H9 (cell line): Measurements from ENCODE around the gene MIPEP. TPM values are rescaled to one million over a fixed set of nuclear protein-coding genes. Genes with fewer than 3 reads are reported as not detected.

Source experiments
- DNase-seq: peaks from one replicate; pipeline ENCODE4 v3.0.0-alpha.2; 2017
- H2AFZ ChIP-seq: one replicate; pipeline ENCODE4 v1.6.1; 2013; ENCODE audit warnings: mild to moderate bottlenecking, low read length, control low read depth, moderate library complexity
- H2AK5ac ChIP-seq: 2 replicates; pipeline ENCODE4 v1.6.1; 2013; ENCODE audit warnings: low read length, control low read depth, mixed read lengths; ENCODE audit not compliant: insufficient read length
- H2BK120ac ChIP-seq: one replicate; pipeline ENCODE4 v1.6.1; 2013; ENCODE audit warnings: low read depth, mild to moderate bottlenecking, low read length, control low read depth, inconsistent platforms; ENCODE audit not compliant: poor library complexity, severe bottlenecking
- H2BK12ac ChIP-seq: 2 replicates; pipeline ENCODE4 v1.6.1; 2013; ENCODE audit warnings: low read length, control low read depth, mixed read lengths, low read depth; ENCODE audit not compliant: insufficient read length
- H2BK15ac ChIP-seq: 2 replicates; pipeline ENCODE4 v1.6.1; 2013; ENCODE audit warnings: low read depth, low read length, control low read depth
- H2BK20ac ChIP-seq: one replicate; pipeline ENCODE4 v1.6.1; 2013; ENCODE audit warnings: low read depth, mild to moderate bottlenecking, low read length, control low read depth, inconsistent platforms; ENCODE audit not compliant: poor library complexity, severe bottlenecking
- H2BK5ac ChIP-seq: 2 replicates; pipeline ENCODE4 v1.6.1; 2013; ENCODE audit warnings: low read length, control low read depth, mixed read lengths; ENCODE audit not compliant: insufficient read length
- H3K14ac ChIP-seq: 2 replicates; pipeline ENCODE4 v1.6.1; 2013; ENCODE audit warnings: low read length, control low read depth; ENCODE audit not compliant: insufficient read depth
- H3K18ac ChIP-seq: 2 replicates; pipeline ENCODE4 v1.6.1; 2013; ENCODE audit warnings: low read depth, mild to moderate bottlenecking, mixed read lengths, low read length, control low read depth; ENCODE audit not compliant: insufficient read length
- H3K23ac ChIP-seq: 2 replicates; pipeline ENCODE4 v1.6.1; 2013; ENCODE audit warnings: low read length, control low read depth, mixed read lengths, low read depth; ENCODE audit not compliant: insufficient read length
- H3K23me2 ChIP-seq: 2 replicates; pipeline ENCODE4 v1.6.1; 2013; ENCODE audit warnings: low read depth, mild to moderate bottlenecking, mixed read lengths, low read length, control low read depth; ENCODE audit not compliant: insufficient read length, poor library complexity, severe bottlenecking
- H3K27ac ChIP-seq: 2 replicates; pipeline ENCODE4 v1.5.1; 2013; ENCODE audit warnings: low read length, control low read depth, mixed read lengths, low read depth; ENCODE audit not compliant: insufficient read length
- H3K27me3 ChIP-seq: 2 replicates; pipeline ENCODE4 v1.6.1; 2013; ENCODE audit warnings: low read length, control low read depth, inconsistent platforms; ENCODE audit not compliant: insufficient read depth
- H3K4ac ChIP-seq: 2 replicates; pipeline ENCODE4 v1.6.1; 2013; ENCODE audit warnings: low read depth, mild to moderate bottlenecking, control low read depth, inconsistent platforms, low read length, moderate library complexity
- H3K4me1 ChIP-seq: 2 replicates; pipeline ENCODE4 v1.6.1; 2013; ENCODE audit warnings: low read length, control low read depth, inconsistent platforms; ENCODE audit not compliant: insufficient read depth
- H3K4me2 ChIP-seq: 2 replicates; pipeline ENCODE4 v1.6.1; 2013; ENCODE audit warnings: low read length, control low read depth, mixed read lengths; ENCODE audit not compliant: insufficient read length, insufficient read depth
- H3K56ac ChIP-seq: 2 replicates; pipeline ENCODE4 v1.6.1; 2013; ENCODE audit warnings: low read depth, mild to moderate bottlenecking, mixed read lengths, low read length, control low read depth; ENCODE audit not compliant: insufficient read length
- H3K79me1 ChIP-seq: 2 replicates; pipeline ENCODE4 v1.6.1; 2013; ENCODE audit warnings: low read depth, mild to moderate bottlenecking, moderate library complexity, low read length, control low read depth, inconsistent platforms; ENCODE audit not compliant: insufficient read depth, poor library complexity, severe bottlenecking
- H3K79me2 ChIP-seq: 2 replicates; pipeline ENCODE4 v1.6.1; 2013; ENCODE audit warnings: low read length, control low read depth, inconsistent platforms; ENCODE audit not compliant: insufficient read depth
- H3K9ac ChIP-seq: 2 replicates; pipeline ENCODE4 v1.6.1; 2013; ENCODE audit warnings: low read length, control low read depth, mixed read lengths; ENCODE audit not compliant: insufficient read length; ENCODE audit errors: extremely low read depth
- H3K9me3 ChIP-seq: one replicate; pipeline ENCODE4 v1.6.1; 2013; ENCODE audit warnings: low read depth, low read length, inconsistent platforms; ENCODE audit not compliant: control insufficient read depth
- H3T11ph ChIP-seq: one replicate; pipeline ENCODE4 v1.6.1; 2013; ENCODE audit warnings: mild to moderate bottlenecking, low read length, control low read depth, inconsistent platforms
- H4K20me1 ChIP-seq: one replicate; pipeline ENCODE4 v1.6.1; 2013; ENCODE audit not compliant: control insufficient read depth, insufficient read length, insufficient read depth
- H4K5ac ChIP-seq: 2 replicates; pipeline ENCODE4 v1.6.1; 2013; ENCODE audit warnings: low read depth, mild to moderate bottlenecking, mixed read lengths, low read length, control low read depth; ENCODE audit not compliant: insufficient read length
- H4K8ac ChIP-seq: replicated peaks from 2 replicates; pipeline ENCODE4 v1.6.1; 2013; ENCODE audit warnings: low read length, control low read depth, mixed read lengths, low read depth; ENCODE audit not compliant: insufficient read length
- H4K91ac ChIP-seq: 2 replicates; pipeline ENCODE4 v1.6.1; 2013; ENCODE audit warnings: low read depth, mild to moderate bottlenecking, moderate library complexity, mixed read lengths, low read length, control low read depth; ENCODE audit not compliant: insufficient read length
- H3K27ac Mint-ChIP-seq, 3 experiments: 2 replicates in 2 of 3; 3 replicates in 1 of 3; pipeline ENCODE4 v1.8.0; 2020 to 2021; ENCODE audit warnings: mixed read lengths in 3 of 3, mild to moderate bottlenecking in 1 of 3, moderate library complexity in 1 of 3
- H3K27me3 Mint-ChIP-seq: 2 replicates; pipeline ENCODE4 v1.8.0; 2021; ENCODE audit warnings: low read depth, mild to moderate bottlenecking, moderate library complexity, mixed read lengths
- H3K36me3 Mint-ChIP-seq, 3 experiments: 2 replicates in 2 of 3; 3 replicates in 1 of 3; pipeline ENCODE4 v1.8.0; 2020 to 2021; ENCODE audit warnings: low read depth in 3 of 3, mixed read lengths in 3 of 3; ENCODE audit not compliant: insufficient read depth in 1 of 3
- H3K4me1 Mint-ChIP-seq, 2 experiments: 2 replicates each; pipeline ENCODE4 v1.8.0; 2020; ENCODE audit warnings: mixed read lengths in 2 of 2
- H3K4me3 Mint-ChIP-seq, 2 experiments: 2 replicates in 1 of 2; 3 replicates in 1 of 2; pipeline ENCODE4 v1.8.0; 2020 to 2021; ENCODE audit warnings: mild to moderate bottlenecking in 2 of 2, mixed read lengths in 2 of 2, moderate library complexity in 1 of 2
- H3K9me3 Mint-ChIP-seq, 2 experiments: 2 replicates in 1 of 2; 3 replicates in 1 of 2; pipeline ENCODE4 v1.8.0; 2020; ENCODE audit warnings: mild to moderate bottlenecking in 2 of 2, mixed read lengths in 2 of 2, moderate library complexity in 1 of 2
- CTCF ChIP-seq: fragments of 200-600 bp; sonication (generic); conservative IDR thresholded peaks from 3 replicates; pipeline ENCODE4 v1.8.0; 2021; ENCODE audit warnings: antibody characterized with exemption, mild to moderate bottlenecking
- WGBS: extraction: QIAGEN DNeasy Blood & Tissue Kit; methylation state at CpG from one replicate; pipeline ENCODE4 v1.1.7; 2013; ENCODE audit warnings: missing lambda C conversion rate, low lambda C conversion rate, mixed read lengths; ENCODE audit not compliant: insufficient read length; ENCODE audit errors: extremely low coverage; 5-methylcytosine and 5-hydroxymethylcytosine counted together
- total RNA-seq: library from RNA; stranded (reverse); gene quantifications from 2 replicates; pipeline ENCODE4 v1.2.1, GENCODE V29; 2021

The MIPEP gene
- total RNA-seq, 1 experiment from 2014 or later: 18.5 TPM

- H3K4me1 ChIP-seq: no peaks in the 10 kb centered on the region; the same call in 1 of the 2 replicates
- no peak overlapping the region for H3K56ac ChIP-seq
- no peaks in the 10 kb centered on the region for H4K20me1 ChIP-seq
- H3K79me1 ChIP-seq: no peaks in the 10 kb centered on the region
- no peak overlapping the region for H2BK15ac ChIP-seq
- no peaks in the 10 kb centered on the region for H3K23me2 ChIP-seq
- no peak for DNase-seq
- H2AK5ac ChIP-seq: no peak overlapping the region
- TF ChIP-seq CTCF: no peak
- no peak overlapping the region for H3K27ac ChIP-seq
- H2BK120ac ChIP-seq: no peak overlapping the region
- Mint-ChIP-seq H3K9me3 (no peaks in the 10 kb centered on the region), H3K4me1 (peaks cover 7 to 16% of the 10 kb centered on the region in 2 experiments), H3K4me3 (no peak overlapping the region), H3K36me3 (peaks cover 0 to 2% (median 0%) of the 10 kb centered on the region in 3 experiments; a peak in 1 of 7 replicates), H3K27me3 (no peaks in the 10 kb centered on the region), H3K27ac (peak overlapping the region in 1 of 3 experiments; percentile 2; a peak in 1 of 7 replicates)
- no peak overlapping the region for H2BK12ac ChIP-seq
- no CpG with 5 or more reads among the region's 2 CpGs for WGBS
- H3K79me2 ChIP-seq: no peaks in the 10 kb centered on the region
- no peaks in the 10 kb centered on the region for H3K27me3 ChIP-seq
- H4K8ac ChIP-seq: no peak overlapping the region
- no peak overlapping the region for H4K91ac ChIP-seq
- no peak overlapping the region for H3T11ph ChIP-seq
- H2BK20ac ChIP-seq: no peak overlapping the region
- H3K4me2 ChIP-seq: no peak overlapping the region
- no peak overlapping the region for H3K14ac ChIP-seq
- no peak overlapping the region for H2AFZ ChIP-seq
- no peaks in the 10 kb centered on the region for H3K9me3 ChIP-seq
- no peak overlapping the region for H2BK5ac ChIP-seq
- H3K4ac ChIP-seq: no peak overlapping the region
- H4K5ac ChIP-seq: no peak overlapping the region
- no peak overlapping the region for H3K9ac ChIP-seq
- no peak overlapping the region for H3K23ac ChIP-seq
- no peak overlapping the region for H3K18ac ChIP-seq
Observed at GRCh38 chr13:23735329-23735728, 153.9 kb downstream of the MIPEP start.
